HG02981 (cell line): ENCODE measurements around the gene MDN1.

Source experiments
- ATAC-seq: cut with Tn5 transposase; IDR thresholded peaks from one replicate; pipeline ENCODE4 v1.9.1; 2021; ENCODE audit warnings: mild to moderate bottlenecking, moderate library complexity; ENCODE audit not compliant: unreplicated experiment

Gene MDN1

GRCh38 chr6:89702349-89702748 is 117.2 kb downstream of the MDN1 start:
- no peak for ATAC-seq

- no peak for ATAC-seq
These were observed 123.9 kb downstream of the MDN1 start for GRCh38 chr6:89695667-89696066.

- no peak for ATAC-seq
These were observed 125.2 kb downstream of the MDN1 start for GRCh38 chr6:89694428-89694827.

- no peak for ATAC-seq
These were observed 126.4 kb downstream of the MDN1 start for GRCh38 chr6:89693207-89693606.

GRCh38 chr6:89692256-89692655 is 127.3 kb downstream of the MDN1 start:
- no peak for ATAC-seq

- ATAC-seq: no peak
These were observed 128.7 kb downstream of the MDN1 start for GRCh38 chr6:89690944-89691324.

GRCh38 chr6:89689732-89690131 is 129.9 kb downstream of the MDN1 start:
- no peak for ATAC-seq

GRCh38 chr6:89688328-89688727 is 131.3 kb downstream of the MDN1 start:
- ATAC-seq: no peak

- no peak for ATAC-seq
These were observed 134.3 kb downstream of the MDN1 start for GRCh38 chr6:89685311-89685710.

GRCh38 chr6:89682991-89683390 is 136.6 kb downstream of the MDN1 start:
- no peak for ATAC-seq

GRCh38 chr6:89681983-89682564 is 137.5 kb downstream of the MDN1 start:
- ATAC-seq: no peak

- no peak for ATAC-seq
These were observed 139.0 kb downstream of the MDN1 start for GRCh38 chr6:89680551-89680950.

GRCh38 chr6:89680150-89680549 is 139.4 kb downstream of the MDN1 start:
- ATAC-seq: no peak

GRCh38 chr6:89679215-89680120 is 140.1 kb downstream of the MDN1 start:
- no peak for ATAC-seq

- ATAC-seq: no peak
These were observed 141.1 kb downstream of the MDN1 start for GRCh38 chr6:89678531-89678930.

GRCh38 chr6:89675949-89676748 is 143.4 kb downstream of the MDN1 start:
- no peak for ATAC-seq

GRCh38 chr6:89670935-89671565 is 148.5 kb downstream of the MDN1 start:
- no peak for ATAC-seq

- ATAC-seq: no peak
These were observed 150.6 kb downstream of the MDN1 start for GRCh38 chr6:89669002-89669401.

- no peak for ATAC-seq
These were observed 151.6 kb downstream of the MDN1 start for GRCh38 chr6:89667872-89668556.

GRCh38 chr6:89662659-89663223 is 156.9 kb downstream of the MDN1 start:
- ATAC-seq: no peak
